SK-N-MC (cell line): ENCODE data around the gene TP53BP1.

ENCODE experiments used
- EZH2 ChIP-seq: fragments of 200-600 bp; sonication (generic); IDR thresholded peaks from one replicate; pipeline ENCODE4 v1.6.1; 2017; ENCODE audit warnings: antibody characterized with exemption
- FOXP2 ChIP-seq: optimal IDR thresholded peaks from 2 replicates; pipeline ENCODE3; 2011; ENCODE audit warnings: mild to moderate bottlenecking, moderate library complexity; ENCODE audit not compliant: insufficient read depth; ENCODE audit errors: extremely low read length, control extremely low read depth
- POLR2AphosphoS5 ChIP-seq: IDR thresholded peaks from 2 replicates; pipeline ENCODE4 v1.6.1; 2012; ENCODE audit warnings: mild to moderate bottlenecking, low read depth, low read length, borderline replicate concordance

GRCh38 chr15:43498990-43499389 is 6.0 kb upstream of the TP53BP1 start:
- no peak for TF ChIP-seq POLR2AphosphoS5
- no peak for TF ChIP-seq EZH2
- no peak for TF ChIP-seq FOXP2
